Daoy (cell line): ENCODE data around the gene NDUFC2. TPM values are rescaled to one million over a fixed set of nuclear protein-coding genes. Genes with fewer than 3 reads are reported as not detected.
"Not testable (repeated sequence)": the region's sequence is repeated elsewhere in the genome, so short reads cannot be mapped to it uniquely, and the experiment has no call there.

Experiments
- DNase-seq: peaks from one replicate; pipeline ENCODE4 v3.0.0-alpha.2; 2015; ENCODE audit warnings: low read depth
- total RNA-seq: library from RNA; depleted of rRNA; stranded (reverse); fragments of >200 nt; shearing (Covaris generic); gene quantifications from 2 replicates; pipeline ENCODE4 v1.2.3, GENCODE V29; 2014

The NDUFC2 gene
- total RNA-seq, 1 experiment from 2014 or later, result 113 TPM

GRCh38 chr11:78080084-78080817, 589 bp upstream of the NDUFC2 start:
- DNase-seq, result peak; percentile 10

- DNase-seq, result no peak
Observed at GRCh38 chr11:78078218-78079167, 1.2 kb downstream of the NDUFC2 start.

DNA sequence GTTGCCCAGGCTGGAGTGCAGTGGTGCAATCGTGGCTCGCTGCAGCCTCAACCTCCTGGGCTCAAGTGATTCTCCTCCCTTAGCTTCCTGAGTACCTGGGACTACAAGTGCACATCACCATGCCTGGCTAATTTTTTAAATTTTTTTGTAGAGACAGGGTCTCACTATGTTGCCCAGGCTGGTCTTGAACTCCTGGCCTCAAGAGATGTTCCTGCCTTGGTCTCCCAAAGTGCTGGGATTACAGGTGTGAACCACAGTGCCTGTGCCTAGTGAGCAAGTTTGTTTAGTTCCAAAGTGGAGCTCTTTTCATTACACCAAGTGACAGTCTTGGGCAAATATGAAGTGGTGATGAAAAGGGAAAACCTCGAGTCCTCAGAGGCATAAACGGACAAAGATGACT, 2.1 kb downstream of the NDUFC2 start:
- not testable (repeated sequence) for DNase-seq

DNA sequence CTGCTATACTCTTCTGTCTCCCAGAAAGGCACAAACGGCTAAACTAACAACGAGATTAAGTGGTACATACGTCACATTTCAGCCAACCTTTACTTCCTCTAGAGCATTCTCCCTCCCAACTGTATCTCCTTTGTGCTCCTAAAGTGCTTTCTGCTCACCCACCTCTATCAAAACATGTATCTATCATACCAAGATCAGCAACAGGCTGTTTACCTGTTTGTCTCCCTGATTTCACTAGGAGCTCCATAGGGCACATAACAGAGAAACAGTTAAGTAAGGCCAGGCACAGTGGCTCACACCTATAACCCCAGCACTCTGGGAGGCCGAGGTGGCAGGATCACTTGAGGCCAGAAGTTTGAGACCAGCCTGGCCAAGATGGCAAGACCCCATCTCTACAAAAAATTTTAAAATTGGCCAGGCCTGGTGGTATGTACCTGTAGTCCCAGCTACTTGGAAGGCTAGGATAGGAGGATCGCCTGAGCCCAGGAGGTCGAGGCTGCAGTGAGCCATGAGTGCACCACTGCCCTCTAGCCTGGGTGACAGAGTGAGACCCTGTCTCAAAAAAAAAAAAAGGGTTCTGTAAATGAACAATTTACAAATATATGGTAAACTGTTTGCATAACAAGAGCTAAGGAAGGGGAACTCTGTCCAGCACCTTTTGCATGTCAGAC, 2.8 kb downstream of the NDUFC2 start:
- DNase-seq, result no peak

DNA sequence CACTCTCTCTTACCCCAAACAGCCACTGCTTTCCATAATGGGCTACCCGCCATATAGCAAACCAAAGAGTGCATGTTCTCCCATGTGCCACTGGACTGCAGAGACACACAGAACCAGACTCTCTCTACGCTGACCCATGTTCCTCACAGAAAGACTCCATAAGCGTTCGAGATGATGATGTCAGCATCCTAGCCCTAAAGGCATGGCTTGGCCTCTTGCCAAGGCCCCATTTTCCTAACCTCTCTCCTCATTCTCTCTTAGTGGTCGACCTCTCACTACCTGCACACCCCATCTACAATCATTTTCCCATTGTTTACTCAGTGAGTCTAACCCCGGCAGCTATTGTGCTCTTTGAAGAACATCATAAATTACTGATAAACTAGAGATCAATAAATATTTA, 4.9 kb downstream of the NDUFC2 start:
- DNase-seq, result peak; percentile 45

GRCh38 chr11:78072455-78072854, 7.2 kb downstream of the NDUFC2 start:
- no peak for DNase-seq

DNA sequence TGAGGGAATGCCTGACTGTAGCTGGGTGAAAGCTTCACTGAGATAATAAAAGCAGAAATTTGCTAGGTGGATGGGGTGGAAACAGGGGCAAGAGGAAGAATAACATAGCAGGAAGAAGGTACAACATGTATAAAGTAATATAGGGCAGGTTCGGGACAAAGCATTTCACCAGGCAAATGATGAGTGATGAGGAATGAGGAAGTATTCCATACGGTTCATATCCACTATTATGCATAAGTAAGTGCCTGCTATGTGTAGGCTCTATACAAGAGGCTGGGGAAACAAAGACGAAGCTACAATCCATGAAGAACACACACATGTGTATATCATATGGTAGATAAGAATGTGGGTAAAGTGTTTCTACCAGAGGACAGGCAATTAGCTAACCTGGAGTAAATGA, 7.9 kb downstream of the NDUFC2 start:
- no peak for DNase-seq

DNA sequence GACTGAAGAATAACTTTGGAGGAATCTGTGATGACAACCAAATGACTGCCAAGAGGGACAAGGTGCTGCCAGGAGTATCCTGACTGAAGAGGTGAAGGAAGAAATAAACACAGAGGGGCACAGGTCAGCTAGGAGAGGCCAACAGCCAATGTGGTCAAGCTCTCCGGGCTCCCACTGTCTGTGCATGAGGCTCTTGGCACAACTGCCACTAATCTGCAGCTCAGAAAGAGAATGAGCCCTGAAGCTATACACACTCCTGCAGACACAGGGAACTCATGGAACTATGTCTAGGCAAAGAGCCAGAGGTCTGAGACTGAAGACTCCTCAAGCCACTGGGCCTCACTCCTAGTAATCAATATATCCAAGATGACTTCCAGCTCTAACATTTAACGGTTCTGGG, 9.0 kb downstream of the NDUFC2 start:
- DNase-seq, result no peak

- DNase-seq, result no peak
Observed at GRCh38 chr11:78069465-78069864, 10.2 kb downstream of the NDUFC2 start.

- no peak for DNase-seq
Observed at GRCh38 chr11:78067704-78068103, 12.0 kb downstream of the NDUFC2 start.

GRCh38 chr11:78066471-78066870, 13.2 kb downstream of the NDUFC2 start:
- DNase-seq, result no peak

DNA sequence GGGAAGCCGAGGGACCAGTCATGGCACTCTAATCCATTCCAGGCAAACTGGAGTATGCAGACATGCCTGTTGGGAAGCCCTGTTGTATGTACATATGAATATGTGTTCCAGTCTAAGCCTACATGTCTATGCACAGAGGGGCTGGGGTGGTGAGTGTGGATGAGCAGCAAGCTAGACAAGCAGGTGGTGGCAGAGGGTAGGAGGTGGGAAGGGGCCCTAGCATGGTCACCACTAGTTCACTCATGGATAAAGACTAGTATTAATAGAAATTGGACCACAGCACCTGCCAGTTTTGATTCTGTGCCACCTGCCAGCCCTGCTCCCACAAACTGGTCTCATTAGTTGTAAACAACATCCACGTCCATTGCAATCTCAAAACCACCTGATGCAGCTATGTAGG, 14.5 kb downstream of the NDUFC2 start:
- no peak for DNase-seq

GRCh38 chr11:78063440-78064181, 16.1 kb downstream of the NDUFC2 start, which contains the start of gene THRSP:
Gene THRSP (plus strand): TSS chr11:78063861. CDS start chr11:78063882, 21 bp downstream.
- DNase-seq, result no peak

- no peak for DNase-seq
Observed at GRCh38 chr11:78062671-78063070, 17.0 kb downstream of the NDUFC2 start.

DNA sequence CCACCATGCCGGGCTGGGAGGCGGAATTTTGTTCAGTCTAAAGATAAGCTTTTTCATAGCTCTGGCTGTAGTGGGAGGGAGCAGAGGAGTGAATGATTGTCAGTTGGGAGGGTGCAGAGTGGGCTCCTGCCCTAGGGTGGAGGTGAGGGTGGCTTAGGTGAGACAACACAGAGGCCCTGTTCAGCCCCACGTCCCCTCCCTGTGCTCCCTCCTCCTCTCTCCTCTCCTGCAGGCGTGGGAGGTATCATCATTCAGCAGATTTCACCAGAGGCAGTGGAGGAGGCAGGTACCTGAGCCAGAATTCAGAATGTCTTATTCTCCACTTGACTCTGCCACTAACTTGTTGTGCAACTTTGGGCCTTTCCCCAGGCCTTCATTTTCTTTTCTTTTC, 17.7 kb downstream of the NDUFC2 start:
- DNase-seq, result no peak

GRCh38 chr11:78061088-78061920, 18.4 kb downstream of the NDUFC2 start:
- no peak for DNase-seq

DNA sequence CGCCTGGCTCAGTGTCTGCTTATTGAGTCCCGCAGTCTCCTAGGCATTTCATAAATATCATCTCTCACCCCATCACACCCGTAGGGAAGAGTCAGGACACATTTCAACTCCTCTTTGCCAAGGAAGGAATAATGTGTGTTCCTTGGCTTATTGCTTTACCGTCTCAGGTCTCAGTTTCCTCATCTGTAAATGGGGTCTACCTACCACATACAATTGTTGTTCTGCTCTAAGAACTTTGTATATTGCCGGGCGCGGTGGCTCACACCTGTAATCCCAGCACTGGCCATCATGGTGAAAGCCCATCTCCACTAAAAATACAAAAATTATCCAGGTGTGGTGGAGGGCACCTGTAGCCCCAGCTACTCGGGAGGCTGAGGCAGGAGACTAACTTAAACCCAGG, 19.1 kb downstream of the NDUFC2 start:
- DNase-seq, result no peak

DNA sequence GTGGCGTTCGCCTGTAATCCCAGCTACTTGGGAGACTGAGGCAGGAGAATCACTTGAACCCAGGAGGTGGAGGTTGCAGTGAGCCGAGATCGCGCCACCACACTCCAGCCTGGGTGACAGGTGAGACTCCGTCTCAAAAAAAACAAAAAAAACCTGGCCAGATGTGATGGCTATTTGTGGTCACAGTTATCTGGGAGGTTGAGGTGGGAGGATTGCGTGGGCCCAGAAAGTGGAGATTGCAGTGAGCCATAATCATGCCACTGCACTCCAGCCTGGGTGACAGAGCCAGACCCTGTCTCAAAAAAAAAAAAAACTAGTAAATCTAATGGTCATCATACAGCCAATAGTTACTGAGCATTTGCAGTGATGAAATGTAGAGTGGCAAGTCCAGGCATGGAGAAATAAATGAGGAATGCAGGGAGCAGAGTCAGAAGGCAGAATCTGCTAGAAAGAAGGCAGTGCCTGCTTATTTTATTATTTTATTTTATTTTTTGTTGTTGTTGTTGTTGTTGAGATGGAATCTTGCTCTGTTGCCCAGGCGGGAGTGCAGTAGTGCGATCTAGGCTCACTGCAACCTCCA, 19.8 kb downstream of the NDUFC2 start:
- not testable (repeated sequence) for DNase-seq

GRCh38 chr11:78057462-78058055, 22.1 kb downstream of the NDUFC2 start:
- DNase-seq, result no peak

DNA sequence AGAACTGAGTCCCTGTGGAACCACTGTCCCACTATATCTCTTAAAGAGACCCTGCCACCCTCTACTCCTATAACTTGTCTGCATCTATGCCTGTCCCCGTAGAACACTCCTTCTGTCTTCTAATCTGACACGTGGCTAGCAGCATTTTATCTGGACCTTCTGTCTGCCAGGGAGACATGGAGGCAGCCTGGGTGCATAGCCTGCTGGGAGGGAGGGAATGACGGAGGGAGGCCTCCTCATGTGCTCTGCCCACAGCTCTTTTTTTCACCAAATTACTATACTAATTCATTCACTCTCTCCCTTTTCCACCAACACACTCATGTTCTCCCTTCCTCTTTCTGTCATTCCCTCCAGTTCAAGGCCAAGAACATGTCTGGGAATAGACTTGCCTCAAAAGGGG, 23.6 kb downstream of the NDUFC2 start:
- no peak for DNase-seq
